Measurements from ENCODE around the gene TESK2. TPM values are rescaled to one million over a fixed set of nuclear protein-coding genes. Genes with fewer than 3 reads are reported as not detected.
"Not testable (repeated sequence)": the region's sequence is repeated elsewhere in the genome, so short reads cannot be mapped to it uniquely, and the experiment has no call there.

Gene TESK2
- total RNA-seq, 2 experiments from 2014 or later = 3.3 to 3.5 TPM

GRCh38 chr1:45393718-45394302 is 97.2 kb downstream of the TESK2 start:
- no peaks in the 10 kb centered on the region for H3K27me3 Mint-ChIP-seq (ENCODE audit: low read depth)
- H3K4me3 Mint-ChIP-seq = no peak overlapping the region
- ChIA-PET POLR2A (no interaction called here), CTCF (interaction anchor here (1.0 to 1.1 kb wide), 2 partner anchors 99 to 176 kb away, joined by 3 read pairs; no protein-coding TSS in a partner anchor)
- H3K36me3 Mint-ChIP-seq (ENCODE audit: low read depth) = no peaks in the 10 kb centered on the region
- no peak for ATAC-seq
- no peak overlapping the region for H3K27ac Mint-ChIP-seq
- peaks cover 8% of the 10 kb centered on the region for H3K4me1 Mint-ChIP-seq (ENCODE audit: low read depth)
- DNase-seq = no peak
- no peaks in the 10 kb centered on the region for H3K9me3 Mint-ChIP-seq (ENCODE audit: insufficient read depth)

- ATAC-seq = no peak
- Mint-ChIP-seq H3K27me3 (ENCODE audit: low read depth) (no peaks in the 10 kb centered on the region), H3K36me3 (ENCODE audit: low read depth) (no peaks in the 10 kb centered on the region), H3K4me3 (no peak overlapping the region), H3K4me1 (ENCODE audit: low read depth) (no peaks in the 10 kb centered on the region), H3K27ac (no peak overlapping the region), H3K9me3 (ENCODE audit: insufficient read depth) (no peaks in the 10 kb centered on the region)
- POLR2A ChIA-PET = no interaction called here
- DNase-seq = no peak
- CTCF ChIA-PET = no interaction called here
Measured at GRCh38 chr1:45386219-45386618, 104.7 kb downstream of the TESK2 start.

GRCh38 chr1:45385302-45385701 is 105.7 kb downstream of the TESK2 start:
- no peaks in the 10 kb centered on the region for H3K4me1 Mint-ChIP-seq (ENCODE audit: low read depth)
- POLR2A ChIA-PET = no interaction called here
- H3K27me3 Mint-ChIP-seq (ENCODE audit: low read depth) = no peaks in the 10 kb centered on the region
- no peak overlapping the region for H3K27ac Mint-ChIP-seq
- no peaks in the 10 kb centered on the region for H3K36me3 Mint-ChIP-seq (ENCODE audit: low read depth)
- no peak for ATAC-seq
- H3K4me3 Mint-ChIP-seq = no peak overlapping the region
- CTCF ChIA-PET = interaction anchor here (0.7 kb wide), 1 partner anchor 13 kb away, joined by 3 read pairs; no protein-coding TSS in a partner anchor
- no peaks in the 10 kb centered on the region for H3K9me3 Mint-ChIP-seq (ENCODE audit: insufficient read depth)
- no peak for DNase-seq

DNA sequence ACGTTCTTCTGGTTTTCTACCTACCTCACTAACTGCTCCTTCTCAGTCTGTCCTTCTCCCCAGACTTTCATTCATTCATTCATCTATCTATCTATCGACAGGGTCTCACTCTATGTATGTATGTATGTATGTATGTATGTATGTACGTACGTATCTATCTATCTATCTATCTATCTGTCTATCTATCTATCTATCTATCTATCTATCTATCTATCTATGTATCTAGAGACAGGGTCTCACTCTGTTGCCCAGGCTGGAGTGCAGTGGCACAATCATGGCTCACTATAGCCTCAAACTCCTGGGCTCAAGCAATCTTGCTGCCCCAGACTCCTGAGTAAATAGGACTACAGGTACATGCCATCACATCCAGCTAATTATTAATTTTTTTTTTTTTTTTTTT is 106.8 kb downstream of the TESK2 start:
- H3K4me1 Mint-ChIP-seq (ENCODE audit: low read depth); H3K27ac Mint-ChIP-seq; H3K27me3 Mint-ChIP-seq (ENCODE audit: low read depth); POLR2A ChIA-PET; H3K36me3 Mint-ChIP-seq (ENCODE audit: low read depth); CTCF ChIA-PET; H3K4me3 Mint-ChIP-seq; H3K9me3 Mint-ChIP-seq (ENCODE audit: insufficient read depth); DNase-seq; ATAC-seq: not testable (repeated sequence)

DNA sequence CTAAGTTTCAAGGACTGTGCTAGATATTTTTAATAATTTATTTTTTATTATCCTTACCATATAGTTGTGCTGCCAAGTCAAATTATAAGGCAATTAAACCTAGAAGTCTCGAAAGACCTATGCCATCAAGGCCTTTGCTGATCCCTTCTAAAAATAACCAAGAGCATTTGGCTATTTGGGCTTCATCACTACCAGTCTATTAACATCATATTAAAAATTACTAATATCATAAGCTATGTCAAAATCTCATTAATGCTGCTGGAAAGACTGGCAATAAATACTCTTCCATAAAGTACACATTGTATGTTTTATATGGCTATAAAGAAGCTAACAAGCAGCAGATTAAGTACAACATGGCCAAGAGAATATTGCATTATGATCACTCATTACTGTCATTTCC is 107.8 kb downstream of the TESK2 start:
- no peaks in the 10 kb centered on the region for H3K36me3 Mint-ChIP-seq (ENCODE audit: low read depth)
- H3K4me1 Mint-ChIP-seq (ENCODE audit: low read depth) = no peaks in the 10 kb centered on the region
- no peaks in the 10 kb centered on the region for H3K27me3 Mint-ChIP-seq (ENCODE audit: low read depth)
- ATAC-seq = no peak
- no peak overlapping the region for H3K4me3 Mint-ChIP-seq
- ChIA-PET CTCF (no interaction called here), POLR2A (no interaction called here)
- no peak overlapping the region for H3K27ac Mint-ChIP-seq
- DNase-seq = no peak
- H3K9me3 Mint-ChIP-seq (ENCODE audit: insufficient read depth) = no peaks in the 10 kb centered on the region

- no peak for DNase-seq
- Mint-ChIP-seq H3K4me3 (no peak overlapping the region), H3K27ac (no peak overlapping the region), H3K9me3 (ENCODE audit: insufficient read depth) (no peaks in the 10 kb centered on the region), H3K27me3 (ENCODE audit: low read depth) (no peaks in the 10 kb centered on the region), H3K36me3 (ENCODE audit: low read depth) (no peaks in the 10 kb centered on the region), H3K4me1 (ENCODE audit: low read depth) (no peaks in the 10 kb centered on the region)
- POLR2A ChIA-PET = no interaction called here
- CTCF ChIA-PET = no interaction called here
- ATAC-seq = no peak
Measured at GRCh38 chr1:45381243-45381642, 109.7 kb downstream of the TESK2 start.

- Mint-ChIP-seq H3K27ac (no peak overlapping the region), H3K27me3 (ENCODE audit: low read depth) (no peaks in the 10 kb centered on the region), H3K4me1 (ENCODE audit: low read depth) (no peaks in the 10 kb centered on the region), H3K9me3 (ENCODE audit: insufficient read depth) (no peaks in the 10 kb centered on the region), H3K36me3 (ENCODE audit: low read depth) (no peaks in the 10 kb centered on the region), H3K4me3 (no peak overlapping the region)
- ChIA-PET POLR2A (no interaction called here), CTCF (no interaction called here)
- ATAC-seq (no peak), DNase-seq (no peak)
Measured at GRCh38 chr1:45380730-45381129, 110.2 kb downstream of the TESK2 start.

DNA sequence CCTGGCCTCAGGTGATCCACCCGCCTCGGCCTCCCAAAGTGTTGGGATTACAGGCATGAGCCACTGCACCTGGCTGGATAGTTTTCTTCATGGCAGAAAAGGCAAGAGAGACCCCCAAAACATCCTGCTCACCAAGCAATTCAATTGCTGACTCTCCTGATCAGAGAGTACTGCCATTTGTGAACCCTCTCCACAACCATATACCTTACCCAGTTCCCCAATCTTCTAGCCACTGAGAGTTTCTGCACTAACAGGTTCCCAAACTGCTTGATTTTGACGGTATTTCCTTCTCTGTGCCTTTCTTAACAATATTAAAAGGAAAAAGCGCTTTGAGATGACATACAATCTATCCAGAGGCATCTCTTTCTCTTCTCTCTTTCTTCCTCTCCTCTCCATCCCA is 110.8 kb downstream of the TESK2 start:
- H3K27ac Mint-ChIP-seq = no peak overlapping the region
- no peak overlapping the region for H3K4me3 Mint-ChIP-seq
- DNase-seq (no peak), ATAC-seq (no peak)
- H3K9me3 Mint-ChIP-seq (ENCODE audit: insufficient read depth) = no peaks in the 10 kb centered on the region
- H3K4me1 Mint-ChIP-seq (ENCODE audit: low read depth) = no peaks in the 10 kb centered on the region
- ChIA-PET POLR2A (interaction anchor here (0.6 kb wide), 1 partner anchor 25 kb away, joined by 4 read pairs; no protein-coding TSS in a partner anchor), CTCF (no interaction called here)
- no peaks in the 10 kb centered on the region for H3K27me3 Mint-ChIP-seq (ENCODE audit: low read depth)
- H3K36me3 Mint-ChIP-seq (ENCODE audit: low read depth) = no peaks in the 10 kb centered on the region

DNA sequence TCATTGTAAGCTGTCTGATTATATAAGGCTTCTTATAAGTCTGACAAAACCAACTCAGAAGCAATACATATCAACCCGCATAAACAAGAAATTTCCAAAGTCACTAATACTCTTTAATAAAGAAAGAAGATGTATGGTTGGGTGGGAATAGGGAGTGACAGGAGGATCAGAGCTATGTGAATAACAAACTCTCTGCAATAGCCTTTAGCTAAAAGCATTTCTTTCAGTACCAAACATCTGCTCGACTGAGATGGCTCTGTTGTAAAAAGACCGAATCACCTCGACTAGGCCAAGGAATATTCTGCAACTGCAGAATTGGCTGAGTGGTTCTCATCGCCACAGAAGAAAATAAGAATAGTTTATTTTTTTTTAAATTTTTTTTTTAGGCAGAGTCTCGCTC is 111.4 kb downstream of the TESK2 start:
- H3K27me3 Mint-ChIP-seq (ENCODE audit: low read depth) = no peaks in the 10 kb centered on the region
- H3K36me3 Mint-ChIP-seq (ENCODE audit: low read depth) = no peaks in the 10 kb centered on the region
- ATAC-seq = no peak
- H3K4me3 Mint-ChIP-seq = no peak overlapping the region
- H3K9me3 Mint-ChIP-seq (ENCODE audit: insufficient read depth) = no peaks in the 10 kb centered on the region
- ChIA-PET POLR2A (no interaction called here), CTCF (no interaction called here)
- no peak for DNase-seq
- H3K4me1 Mint-ChIP-seq (ENCODE audit: low read depth) = peaks cover 3% of the 10 kb centered on the region
- no peak overlapping the region for H3K27ac Mint-ChIP-seq

GRCh38 chr1:45378184-45378583 is 112.8 kb downstream of the TESK2 start:
- H3K4me3 Mint-ChIP-seq = no peak overlapping the region
- ChIA-PET POLR2A (no interaction called here), CTCF (interaction anchor here (1.0 kb wide), 2 partner anchors 114 to 116 kb away, joined by 3 to 5 read pairs; no protein-coding TSS in a partner anchor)
- peaks cover 4% of the 10 kb centered on the region for H3K4me1 Mint-ChIP-seq (ENCODE audit: low read depth)
- no peak overlapping the region for H3K27ac Mint-ChIP-seq
- no peaks in the 10 kb centered on the region for H3K9me3 Mint-ChIP-seq (ENCODE audit: insufficient read depth)
- ATAC-seq (no peak), DNase-seq (no peak)
- H3K36me3 Mint-ChIP-seq (ENCODE audit: low read depth) = no peaks in the 10 kb centered on the region
- no peaks in the 10 kb centered on the region for H3K27me3 Mint-ChIP-seq (ENCODE audit: low read depth)

DNA sequence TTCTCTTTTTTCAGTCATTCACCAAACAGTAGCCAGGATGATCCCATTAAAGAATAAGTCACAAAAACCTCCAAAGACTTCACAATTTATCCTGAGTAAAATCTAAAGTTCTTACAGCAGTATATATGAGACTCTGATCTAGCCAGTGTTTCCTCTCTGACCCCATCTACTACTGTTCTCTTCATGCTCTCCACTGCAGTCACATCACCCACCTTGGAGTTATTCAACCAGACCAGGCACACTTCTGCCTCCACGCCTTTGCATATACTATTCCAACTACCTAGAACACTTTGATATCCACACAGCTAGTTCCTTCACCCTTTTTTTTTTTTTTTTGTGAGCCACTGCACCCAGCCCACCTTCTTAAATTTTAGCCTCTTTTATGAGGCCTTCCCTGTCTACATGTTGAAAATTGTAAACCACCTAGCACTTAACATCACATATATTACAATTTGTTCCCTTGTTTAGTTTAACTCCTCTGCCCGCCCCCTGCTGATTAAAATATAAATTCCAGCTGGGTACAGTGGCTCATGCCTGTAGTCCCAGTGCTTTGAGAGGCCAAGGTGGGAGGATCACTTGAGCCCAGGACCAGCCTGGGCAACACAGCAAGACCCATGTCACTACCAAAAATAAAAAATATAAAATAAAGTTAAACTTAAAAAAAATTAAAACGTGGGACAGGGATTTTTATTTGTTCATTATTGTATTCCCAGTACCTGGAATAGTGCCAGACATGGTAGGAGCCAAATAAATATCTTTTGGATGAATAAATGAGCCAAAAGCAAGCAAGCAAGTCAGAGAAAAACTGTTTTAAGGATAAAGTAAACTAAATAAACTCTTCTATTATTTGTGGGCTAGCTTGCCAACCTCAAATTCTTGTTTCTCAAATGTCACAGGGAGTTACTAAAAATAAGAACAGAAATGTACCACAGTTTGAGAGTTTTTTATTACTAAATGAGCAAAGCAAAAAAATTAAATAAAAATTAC is 115.6 kb downstream of the TESK2 start:
- POLR2A ChIA-PET = interaction anchor here (0.6 kb wide), 1 partner anchor 293 kb away, joined by 9 read pairs; no protein-coding TSS in a partner anchor
- Mint-ChIP-seq H3K36me3 (ENCODE audit: low read depth) (no peaks in the 10 kb centered on the region), H3K9me3 (ENCODE audit: insufficient read depth) (no peaks in the 10 kb centered on the region), H3K27me3 (ENCODE audit: low read depth) (no peaks in the 10 kb centered on the region), H3K4me1 (ENCODE audit: low read depth) (peaks cover 4% of the 10 kb centered on the region), H3K4me3 (no peak overlapping the region), H3K27ac (no peak overlapping the region)
- no peak for DNase-seq
- no peak for ATAC-seq
- CTCF ChIA-PET = interaction anchor here (1.7 kb wide), 1 partner anchor 15 kb away, joined by 6 read pairs; no protein-coding TSS in a partner anchor

GRCh38 chr1:45373573-45373972 is 117.4 kb downstream of the TESK2 start:
- ChIA-PET POLR2A (no interaction called here), CTCF (interaction anchor here (1.0 to 2.1 kb wide), 5 partner anchors 14 to 850 kb away, joined by 3 to 15 read pairs (median 4); partner anchors contain the start of genes CCDC163 and MMACHC)

More at GRCh38 chr1:45373573-45373972, 117.4 kb downstream of the TESK2 start:
- ATAC-seq (no peak), DNase-seq (no peak)
- Mint-ChIP-seq H3K4me3 (no peak overlapping the region), H3K27ac (no peak overlapping the region), H3K9me3 (ENCODE audit: insufficient read depth) (no peaks in the 10 kb centered on the region), H3K27me3 (ENCODE audit: low read depth) (no peaks in the 10 kb centered on the region), H3K4me1 (ENCODE audit: low read depth) (peaks cover 4% of the 10 kb centered on the region), H3K36me3 (ENCODE audit: low read depth) (no peaks in the 10 kb centered on the region)
